GM12873 (cell line): ENCODE data around the gene TGFBI.

Experiments
- CTCF ChIP-seq: IDR thresholded peaks from 2 replicates; pipeline ENCODE4 v1.5.1; 2012; ENCODE audit warnings: low read depth, mild to moderate bottlenecking, moderate library complexity, low read length, control low read depth; ENCODE audit not compliant: insufficient read depth; ENCODE audit errors: missing control alignments

The TGFBI gene

GRCh38 chr5:136055612-136056309, 27.0 kb downstream of the TGFBI start:
- TF ChIP-seq CTCF, result no peak

- TF ChIP-seq CTCF, result no peak
Measured at GRCh38 chr5:136056336-136056735, 27.5 kb downstream of the TGFBI start.

- no peak for TF ChIP-seq CTCF
Measured at GRCh38 chr5:136056771-136057335, 28.1 kb downstream of the TGFBI start.

- TF ChIP-seq CTCF, result no peak
Measured at GRCh38 chr5:136057401-136058038, 28.7 kb downstream of the TGFBI start.

GRCh38 chr5:136058039-136058971, 29.5 kb downstream of the TGFBI start:
- no peak for TF ChIP-seq CTCF

- no peak for TF ChIP-seq CTCF
Measured at GRCh38 chr5:136058972-136059354, 30.2 kb downstream of the TGFBI start.
